PC-9 (cell line): ENCODE data around the gene SBK3.

Source experiments
- CTCF ChIP-seq: fragments of 200-600 bp; sonication (generic); conservative IDR thresholded peaks from 2 replicates; pipeline ENCODE4 v1.6.1; 2017; ENCODE audit warnings: mixed run types, antibody characterized with exemption, mild to moderate bottlenecking, moderate library complexity
- EZH2 ChIP-seq: fragments of 200-600 bp; sonication (generic); IDR thresholded peaks from 2 replicates; pipeline ENCODE4 v1.8.0; 2017; ENCODE audit warnings: antibody characterized with exemption, low read depth

GRCh38 chr19:55590617-55591016 lies 45.3 kb upstream of the SBK3 start:
- TF ChIP-seq CTCF (no peak), EZH2 (no peak)
